Measurements from ENCODE around the gene NCL.

Gene NCL

GRCh38 chr2:231488331-231488730 lies 24.0 kb upstream of the NCL start:
- Histone ChIP-seq H2AFZ (ENCODE audit: low read length) (no peak overlapping the region), H3K9ac (ENCODE audit: low read depth, low read length, poor library complexity, severe bottlenecking) (no peak overlapping the region), H3F3A (ENCODE audit: low read depth) (no peaks in the 10 kb centered on the region)

GRCh38 chr2:231486851-231487596 lies 22.7 kb upstream of the NCL start:
- H3K27me3 ChIP-seq (ENCODE audit: insufficient read depth, low read length, poor library complexity, severe bottlenecking): no peaks in the 10 kb centered on the region
- peaks cover 6% of the 10 kb centered on the region; the same call in 1 of the 2 replicates for H3K79me2 ChIP-seq (ENCODE audit: insufficient read depth, low read length)
- H3F3A ChIP-seq (ENCODE audit: low read depth): no peaks in the 10 kb centered on the region
- no peaks in the 10 kb centered on the region for H3K36me3 ChIP-seq (ENCODE audit: insufficient read depth, low read length)
- H3K4me1 ChIP-seq (ENCODE audit: insufficient read depth, low read length, poor library complexity, severe bottlenecking): no peaks in the 10 kb centered on the region
- H3K9me3 ChIP-seq (ENCODE audit: insufficient read depth, low read depth, low read length): no peaks in the 10 kb centered on the region
- TF ChIP-seq CTCF (conservative IDR thresholded peaks at IDR 0.05; ENCODE audit: low read length) (no peak), EZH2phosphoT487 (IDR thresholded peaks at IDR 0.05; ENCODE audit: borderline replicate concordance) (no peak)
- no peak overlapping the region for H3K9ac ChIP-seq (ENCODE audit: low read depth, low read length, poor library complexity, severe bottlenecking)
- H3K4me3 ChIP-seq (ENCODE audit: low read length, poor library complexity, severe bottlenecking): no peak overlapping the region
- no peaks in the 10 kb centered on the region for H3K9me2 ChIP-seq (replicated peaks; ENCODE audit: low read depth, low read length)
- H4K20me1 ChIP-seq (ENCODE audit: insufficient read depth, low read length, poor library complexity, severe bottlenecking): no peaks in the 10 kb centered on the region
- H3K4me2 ChIP-seq (ENCODE audit: low read depth, low read length, poor library complexity, severe bottlenecking): no peak overlapping the region
- no peak overlapping the region for H2AFZ ChIP-seq (ENCODE audit: low read length)

More at GRCh38 chr2:231488331-231488730, 24.0 kb upstream of the NCL start:
- H3K4me1 ChIP-seq (ENCODE audit: insufficient read depth, low read length, poor library complexity, severe bottlenecking): no peaks in the 10 kb centered on the region
- H3K36me3 ChIP-seq (ENCODE audit: insufficient read depth, low read length): no peaks in the 10 kb centered on the region
- TF ChIP-seq EZH2phosphoT487 (IDR thresholded peaks at IDR 0.05; ENCODE audit: borderline replicate concordance) (no peak), CTCF (conservative IDR thresholded peaks at IDR 0.05; ENCODE audit: low read length) (no peak)
- H4K20me1 ChIP-seq (ENCODE audit: insufficient read depth, low read length, poor library complexity, severe bottlenecking): no peaks in the 10 kb centered on the region
- H3K9me3 ChIP-seq (ENCODE audit: insufficient read depth, low read depth, low read length): no peaks in the 10 kb centered on the region
- no peaks in the 10 kb centered on the region for H3K79me2 ChIP-seq (ENCODE audit: insufficient read depth, low read length)
- H3K4me3 ChIP-seq (ENCODE audit: low read length, poor library complexity, severe bottlenecking): no peak overlapping the region
- H3K4me2 ChIP-seq (ENCODE audit: low read depth, low read length, poor library complexity, severe bottlenecking): no peak overlapping the region
- H3K9me2 ChIP-seq (replicated peaks; ENCODE audit: low read depth, low read length): no peaks in the 10 kb centered on the region
- H3K27me3 ChIP-seq (ENCODE audit: insufficient read depth, low read length, poor library complexity, severe bottlenecking): no peaks in the 10 kb centered on the region

- peak overlapping the region; percentile 91 for H3K9ac ChIP-seq (ENCODE audit: low read depth, low read length, poor library complexity, severe bottlenecking)
- TF ChIP-seq CTCF (conservative IDR thresholded peaks at IDR 0.05; ENCODE audit: low read length) (no peak), EZH2phosphoT487 (IDR thresholded peaks at IDR 0.05; ENCODE audit: borderline replicate concordance) (no peak)
- no peaks in the 10 kb centered on the region for H3K27me3 ChIP-seq (ENCODE audit: insufficient read depth, low read length, poor library complexity, severe bottlenecking)
- no peaks in the 10 kb centered on the region for H3K36me3 ChIP-seq (ENCODE audit: insufficient read depth, low read length)
- peaks cover 14% of the 10 kb centered on the region for H3K79me2 ChIP-seq (ENCODE audit: insufficient read depth, low read length)
- no peaks in the 10 kb centered on the region for H3K9me3 ChIP-seq (ENCODE audit: insufficient read depth, low read depth, low read length)
- peak overlapping the region; percentile 75 for H3K4me3 ChIP-seq (ENCODE audit: low read length, poor library complexity, severe bottlenecking)
- H3K9me2 ChIP-seq (replicated peaks; ENCODE audit: low read depth, low read length): no peaks in the 10 kb centered on the region
- peak overlapping the region; percentile 67 for H3K4me2 ChIP-seq (ENCODE audit: low read depth, low read length, poor library complexity, severe bottlenecking)
- no peaks in the 10 kb centered on the region for H3F3A ChIP-seq (ENCODE audit: low read depth)
- no peaks in the 10 kb centered on the region for H4K20me1 ChIP-seq (ENCODE audit: insufficient read depth, low read length, poor library complexity, severe bottlenecking)
- H2AFZ ChIP-seq (ENCODE audit: low read length): peak overlapping the region; percentile 77
- peaks cover 7% of the 10 kb centered on the region for H3K4me1 ChIP-seq (ENCODE audit: insufficient read depth, low read length, poor library complexity, severe bottlenecking)
These were observed 19.4 kb upstream of the NCL start for GRCh38 chr2:231483398-231484329.

Data from Loucy (cell line).